GM19238 (cell line): ENCODE data around the gene SLC25A10.
"Not testable (repeated sequence)": the region's sequence is repeated elsewhere in the genome, so short reads cannot be mapped to it uniquely, and the experiment has no call there.

Source experiments
- DNase-seq: peaks from one replicate; pipeline ENCODE4 v3.0.0; 2011; ENCODE audit warnings: low spot score; ENCODE audit not compliant: insufficient read length

The SLC25A10 gene

GRCh38 chr17:81722184-81723120 is 10.4 kb downstream of the SLC25A10 start:
- no peak for DNase-seq

- DNase-seq = no peak
Observed at GRCh38 chr17:81723651-81724209, 11.6 kb downstream of the SLC25A10 start.

GRCh38 chr17:81725439-81725838 is 13.4 kb downstream of the SLC25A10 start:
- DNase-seq = no peak

- no peak for DNase-seq
Observed at GRCh38 chr17:81726004-81726403, 13.9 kb downstream of the SLC25A10 start.

- DNase-seq = no peak
Observed at GRCh38 chr17:81727324-81728031, 15.4 kb downstream of the SLC25A10 start.

GRCh38 chr17:81733507-81734404 is 21.7 kb downstream of the SLC25A10 start:
- DNase-seq = peak; percentile 90

- DNase-seq = no peak
Observed at GRCh38 chr17:81734405-81735263, 22.6 kb downstream of the SLC25A10 start.

- no peak for DNase-seq
Observed at GRCh38 chr17:81735264-81736102, 23.4 kb downstream of the SLC25A10 start.

- DNase-seq = no peak
Observed at GRCh38 chr17:81737947-81738800, 26.1 kb downstream of the SLC25A10 start.

- no peak for DNase-seq
Observed at GRCh38 chr17:81738801-81739393, 26.8 kb downstream of the SLC25A10 start.

- DNase-seq = not testable (repeated sequence)
Observed at GRCh38 chr17:81739593-81739992, 27.5 kb downstream of the SLC25A10 start.

GRCh38 chr17:81740395-81740961 is 28.4 kb downstream of the SLC25A10 start:
- no peak for DNase-seq

- no peak for DNase-seq
Observed at GRCh38 chr17:81741049-81741593, 29.0 kb downstream of the SLC25A10 start.

- no peak for DNase-seq
Observed at GRCh38 chr17:81741594-81742452, 29.7 kb downstream of the SLC25A10 start.
